ENCODE results near the gene CSTF1. TPM values are rescaled to one million over a fixed set of nuclear protein-coding genes. Genes with fewer than 3 reads are reported as not detected.

The CSTF1 gene
- total and polyA plus RNA-seq, 2 donors (not counting 3 experiments of a cell fraction or from before 2014, with no cell fraction given), result 39.6 to 49.3 TPM

DNA sequence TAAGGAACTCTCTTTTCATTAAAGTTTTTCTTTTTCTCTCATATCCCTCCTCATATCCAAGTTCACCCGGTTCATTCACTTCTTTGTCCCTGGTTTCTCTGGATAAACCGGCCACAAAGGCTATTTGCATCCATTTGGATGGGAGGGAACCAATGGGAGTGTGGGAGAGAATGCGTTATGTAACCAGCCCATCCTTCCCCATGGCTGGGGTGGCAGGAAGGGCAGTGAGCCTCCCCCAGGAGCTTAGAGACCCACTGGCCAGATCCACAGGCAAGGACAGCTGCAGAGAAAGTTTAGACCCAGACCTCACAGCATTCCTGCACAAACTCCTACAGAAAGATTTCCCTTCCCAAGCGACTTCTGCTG lies 30.4 kb downstream of the CSTF1 start:
- BruUV-seq (replicated peaks), result no TSS peak
- DNase-seq (ENCODE audit: low read depth, low spot score) (no peak), FAIRE-seq (no peak)
- peaks cover 27 to 28% of the 10 kb centered on the region in 2 experiments for H3K27me3 ChIP-seq (ENCODE audit: control insufficient read depth in 2 of 2, insufficient read depth in 2 of 2, low read length in 2 of 2)
- CTCF ChIA-PET, result interaction anchor here (1.0 to 1.5 kb wide), 5 partner anchors 11 to 128 kb away, joined by 3 to 5 read pairs (median 5); partner anchors contain the start of genes AURKA, CASS4 and CSTF1
- H3K4me3 ChIP-seq (replicated peaks in 1 of 3; ENCODE audit: insufficient read depth in 1 of 3, low read depth in 1 of 3, low read length in 3 of 3), result no peak overlapping the region
- TF ChIP-seq FOS (IDR thresholded peaks at IDR 0.05; ENCODE audit: borderline replicate concordance, insufficient read depth, low read length), result no peak
- TF ChIP-seq, protein P1, sequence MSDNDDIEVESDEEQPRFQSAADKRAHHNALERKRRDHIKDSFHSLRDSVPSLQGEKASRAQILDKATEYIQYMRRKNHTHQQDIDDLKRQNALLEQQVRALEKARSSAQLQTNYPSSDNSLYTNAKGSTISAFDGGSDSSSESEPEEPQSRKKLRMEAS (IDR thresholded peaks at IDR 0.05; ENCODE audit: insufficient read depth, insufficient read length), result no peak
- TF ChIP-seq POLR2AphosphoS5 (IDR thresholded peaks at IDR 0.05; ENCODE audit: insufficient read depth, low read depth, low read length), result no peak
- no peak for TF ChIP-seq CTCF (IDR thresholded peaks at IDR 0.05; ENCODE audit: extremely low read depth in 1 of 2, insufficient read depth in 1 of 2, low read depth in 1 of 2, low read length in 2 of 2)
- TF ChIP-seq POLR2A (IDR thresholded peaks at IDR 0.05; ENCODE audit: low read depth, low read length), result no peak
- TF ChIP-seq GATA2 (IDR thresholded peaks at IDR 0.05; ENCODE audit: insufficient read depth, insufficient read length, low read depth, low read length), result no peak
- TF ChIP-seq JUN (IDR thresholded peaks at IDR 0.05; ENCODE audit: borderline replicate concordance, insufficient read depth, insufficient read length, low read depth), result no peak
- no peak for TF ChIP-seq MYC (IDR thresholded peaks at IDR 0.05; ENCODE audit: low read depth, low read length)
- TF ChIP-seq EZH2 (IDR thresholded peaks at IDR 0.05; ENCODE audit: borderline replicate concordance, low read depth, low read length, severe bottlenecking), result no peak
- no peak overlapping the region for H3K9ac ChIP-seq (replicated peaks; ENCODE audit: extremely low read depth, insufficient read depth, low read length)
- H4K20me1 ChIP-seq (replicated peaks; ENCODE audit: control insufficient read depth, extremely low read depth, insufficient read depth, low read length), result no peaks in the 10 kb centered on the region
- peak overlapping the region; percentile 41 for H3K4me2 ChIP-seq (ENCODE audit: insufficient read depth, low read length)
- H3K79me2 ChIP-seq (ENCODE audit: control insufficient read depth, insufficient read depth, low read length), result no peaks in the 10 kb centered on the region
- dilution Hi-C loops (cut with MboI; ENCODE audit: extremely low pct_ligation_motif_present, low sequenced_read_pairs), result no loop called here
- H3K9me1 ChIP-seq (replicated peaks; ENCODE audit: control insufficient read depth, extremely low read depth, insufficient read depth, low read length), result no peaks in the 10 kb centered on the region
- POLR2A ChIA-PET, result no interaction called here
- H3K36me3 ChIP-seq (ENCODE audit: control insufficient read depth in 2 of 2, extremely low read depth in 1 of 2, insufficient read depth in 2 of 2, low read length in 2 of 2), result no peaks in the 10 kb centered on the region
- intact Hi-C loops (cut with micrococcal nuclease), result loop anchor here (1.0 to 2.0 kb wide), 3 partner anchors 22 to 45 kb away; partner anchors contain the start of genes AURKA, CSTF1 and RTF2
- H2AFZ ChIP-seq (ENCODE audit: low read depth, low read length), result no peak overlapping the region
- peaks cover 41% of the 10 kb centered on the region for H3K4me1 ChIP-seq (ENCODE audit: control insufficient read depth, extremely low read depth, insufficient read depth, low read length)
- no peaks in the 10 kb centered on the region for H3K9me3 ChIP-seq (replicated peaks; ENCODE audit: control insufficient read depth, insufficient read depth, low read length)
- no peak overlapping the region for H3K27ac ChIP-seq (ENCODE audit: insufficient read depth, low read depth, low read length)
